ENCODE measurements around the gene FHAD1. TPM values are rescaled to one million over a fixed set of nuclear protein-coding genes. Genes with fewer than 3 reads are reported as not detected.

Gene FHAD1
- total and polyA plus RNA-seq, 9 of the 15 experiments (the other 6 are each of a cell fraction or from before 2014, with no cell fraction given), result 0.32 to 2.1 (median 1.5) TPM; not detected in 1

DNA sequence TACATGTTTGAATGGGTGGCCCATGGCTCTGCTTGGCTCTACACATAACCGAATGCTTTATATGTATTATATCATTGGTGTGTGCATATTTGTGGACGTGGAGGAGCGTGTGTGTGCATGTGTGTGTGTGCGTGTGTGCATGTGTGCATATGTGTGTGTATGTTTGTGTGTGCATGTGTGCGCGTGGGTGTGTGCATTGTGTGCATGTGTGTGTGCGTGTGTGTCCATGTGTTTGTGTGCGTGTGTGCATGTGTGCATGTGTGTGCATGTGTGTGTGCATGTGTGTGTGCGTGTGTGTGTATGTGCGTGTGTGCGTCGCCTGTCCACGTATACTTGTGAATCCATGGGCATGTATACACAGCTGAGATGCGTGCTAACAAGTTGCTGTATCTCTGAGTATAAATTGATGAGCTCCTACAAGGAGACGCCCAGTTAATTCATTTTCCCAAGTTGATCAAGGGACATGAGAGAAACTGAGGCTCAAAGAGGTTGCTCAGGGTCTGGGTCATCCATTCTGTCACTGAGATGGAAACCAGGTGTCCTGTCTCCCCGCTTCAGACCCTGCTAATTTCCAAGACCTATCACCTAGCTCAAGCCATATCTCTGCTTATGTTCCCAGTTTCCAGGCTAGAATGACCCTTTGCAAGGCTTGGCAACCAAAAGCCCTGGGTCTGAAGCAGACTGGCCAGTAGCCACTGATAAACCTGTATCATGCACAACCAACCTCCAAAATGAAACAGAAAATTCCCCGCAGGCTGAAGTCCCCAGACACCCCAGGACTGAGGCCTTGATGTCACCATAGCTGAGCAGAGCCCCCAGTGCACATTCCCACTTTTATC is 188.4 kb downstream of the FHAD1 start (continued):
- TF ChIP-seq, protein P1, sequence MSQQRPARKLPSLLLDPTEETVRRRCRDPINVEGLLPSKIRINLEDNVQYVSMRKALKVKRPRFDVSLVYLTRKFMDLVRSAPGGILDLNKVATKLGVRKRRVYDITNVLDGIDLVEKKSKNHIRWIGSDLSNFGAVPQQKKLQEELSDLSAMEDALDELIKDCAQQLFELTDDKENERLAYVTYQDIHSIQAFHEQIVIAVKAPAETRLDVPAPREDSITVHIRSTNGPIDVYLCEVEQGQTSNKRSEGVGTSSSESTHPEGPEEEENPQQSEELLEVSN (IDR thresholded peaks at IDR 0.05; ENCODE audit: borderline replicate concordance in 1 of 2, extremely low read depth in 1 of 2, insufficient read depth in 1 of 2, insufficient read length in 1 of 2, low read depth in 1 of 2, low read length in 1 of 2, poor library complexity in 1 of 2, severe bottlenecking in 1 of 2), result no peak
- TF ChIP-seq SMAD1 (IDR thresholded peaks at IDR 0.05; ENCODE audit: low read depth, low read length, partially characterized antibody), result no peak
- TF ChIP-seq, protein P2, sequence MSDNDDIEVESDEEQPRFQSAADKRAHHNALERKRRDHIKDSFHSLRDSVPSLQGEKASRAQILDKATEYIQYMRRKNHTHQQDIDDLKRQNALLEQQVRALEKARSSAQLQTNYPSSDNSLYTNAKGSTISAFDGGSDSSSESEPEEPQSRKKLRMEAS (CRISPR knock-in tag; IDR thresholded peaks at IDR 0.05), result peak; percentile 56
- TF ChIP-seq, protein P3, sequence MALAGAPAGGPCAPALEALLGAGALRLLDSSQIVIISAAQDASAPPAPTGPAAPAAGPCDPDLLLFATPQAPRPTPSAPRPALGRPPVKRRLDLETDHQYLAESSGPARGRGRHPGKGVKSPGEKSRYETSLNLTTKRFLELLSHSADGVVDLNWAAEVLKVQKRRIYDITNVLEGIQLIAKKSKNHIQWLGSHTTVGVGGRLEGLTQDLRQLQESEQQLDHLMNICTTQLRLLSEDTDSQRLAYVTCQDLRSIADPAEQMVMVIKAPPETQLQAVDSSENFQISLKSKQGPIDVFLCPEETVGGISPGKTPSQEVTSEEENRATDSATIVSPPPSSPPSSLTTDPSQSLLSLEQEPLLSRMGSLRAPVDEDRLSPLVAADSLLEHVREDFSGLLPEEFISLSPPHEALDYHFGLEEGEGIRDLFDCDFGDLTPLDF (CRISPR knock-in tag; IDR thresholded peaks at IDR 0.05), result no peak
- no peak for TF ChIP-seq TEAD2 (tag; IDR thresholded peaks at IDR 0.05)
- TF ChIP-seq ZFP36 (IDR thresholded peaks at IDR 0.05; ENCODE audit: low read depth, low read length, partially characterized antibody), result no peak
- TF ChIP-seq, protein P4, sequence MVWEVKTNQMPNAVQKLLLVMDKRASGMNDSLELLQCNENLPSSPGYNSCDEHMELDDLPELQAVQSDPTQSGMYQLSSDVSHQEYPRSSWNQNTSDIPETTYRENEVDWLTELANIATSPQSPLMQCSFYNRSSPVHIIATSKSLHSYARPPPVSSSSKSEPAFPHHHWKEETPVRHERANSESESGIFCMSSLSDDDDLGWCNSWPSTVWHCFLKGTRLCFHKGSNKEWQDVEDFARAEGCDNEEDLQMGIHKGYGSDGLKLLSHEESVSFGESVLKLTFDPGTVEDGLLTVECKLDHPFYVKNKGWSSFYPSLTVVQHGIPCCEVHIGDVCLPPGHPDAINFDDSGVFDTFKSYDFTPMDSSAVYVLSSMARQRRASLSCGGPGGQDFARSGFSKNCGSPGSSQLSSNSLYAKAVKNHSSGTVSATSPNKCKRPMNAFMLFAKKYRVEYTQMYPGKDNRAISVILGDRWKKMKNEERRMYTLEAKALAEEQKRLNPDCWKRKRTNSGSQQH (CRISPR knock-in tag; IDR thresholded peaks at IDR 0.05), result peak; percentile 24; the same call in 1 of the 2 replicates
- no peak for TF ChIP-seq POLR2G (IDR thresholded peaks at IDR 0.05; ENCODE audit: low read depth, low read length)
- no peak for TF ChIP-seq MXI1 (IDR thresholded peaks at IDR 0.05; ENCODE audit: low read depth, low read length)
- TF ChIP-seq, protein P5, sequence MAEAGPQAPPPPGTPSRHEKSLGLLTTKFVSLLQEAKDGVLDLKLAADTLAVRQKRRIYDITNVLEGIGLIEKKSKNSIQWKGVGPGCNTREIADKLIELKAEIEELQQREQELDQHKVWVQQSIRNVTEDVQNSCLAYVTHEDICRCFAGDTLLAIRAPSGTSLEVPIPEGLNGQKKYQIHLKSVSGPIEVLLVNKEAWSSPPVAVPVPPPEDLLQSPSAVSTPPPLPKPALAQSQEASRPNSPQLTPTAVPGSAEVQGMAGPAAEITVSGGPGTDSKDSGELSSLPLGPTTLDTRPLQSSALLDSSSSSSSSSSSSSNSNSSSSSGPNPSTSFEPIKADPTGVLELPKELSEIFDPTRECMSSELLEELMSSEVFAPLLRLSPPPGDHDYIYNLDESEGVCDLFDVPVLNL (CRISPR knock-in tag; IDR thresholded peaks at IDR 0.05; ENCODE audit: low read depth), result no peak
- TF ChIP-seq, protein P6, sequence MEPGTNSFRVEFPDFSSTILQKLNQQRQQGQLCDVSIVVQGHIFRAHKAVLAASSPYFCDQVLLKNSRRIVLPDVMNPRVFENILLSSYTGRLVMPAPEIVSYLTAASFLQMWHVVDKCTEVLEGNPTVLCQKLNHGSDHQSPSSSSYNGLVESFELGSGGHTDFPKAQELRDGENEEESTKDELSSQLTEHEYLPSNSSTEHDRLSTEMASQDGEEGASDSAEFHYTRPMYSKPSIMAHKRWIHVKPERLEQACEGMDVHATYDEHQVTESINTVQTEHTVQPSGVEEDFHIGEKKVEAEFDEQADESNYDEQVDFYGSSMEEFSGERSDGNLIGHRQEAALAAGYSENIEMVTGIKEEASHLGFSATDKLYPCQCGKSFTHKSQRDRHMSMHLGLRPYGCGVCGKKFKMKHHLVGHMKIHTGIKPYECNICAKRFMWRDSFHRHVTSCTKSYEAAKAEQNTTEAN (CRISPR knock-in tag; IDR thresholded peaks at IDR 0.05), result peak; percentile 98
- TF ChIP-seq, protein P7, sequence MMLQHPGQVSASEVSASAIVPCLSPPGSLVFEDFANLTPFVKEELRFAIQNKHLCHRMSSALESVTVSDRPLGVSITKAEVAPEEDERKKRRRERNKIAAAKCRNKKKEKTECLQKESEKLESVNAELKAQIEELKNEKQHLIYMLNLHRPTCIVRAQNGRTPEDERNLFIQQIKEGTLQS (IDR thresholded peaks at IDR 0.05), result no peak
- TF ChIP-seq, protein P7 (CRISPR knock-in tag; conservative IDR thresholded peaks at IDR 0.05), result no peak
- TF ChIP-seq SREBF2 (CRISPR knock-in tag; IDR thresholded peaks at IDR 0.05), result no peak
- no peak for TF ChIP-seq CHD2 (IDR thresholded peaks at IDR 0.05; ENCODE audit: low read depth, low read length)
- no peak for TF ChIP-seq NFATC3 (IDR thresholded peaks at IDR 0.05)
- no peak for TF ChIP-seq YBX1 (IDR thresholded peaks at IDR 0.05)

All from K562 (cell line).